Measurements from ENCODE around the gene CAPSL. TPM values are rescaled to one million over a fixed set of nuclear protein-coding genes. Genes with fewer than 3 reads are reported as not detected.

Gene CAPSL
- total and polyA plus RNA-seq, 2 experiments from 2014 or later: 0.19 to 4.5 TPM

GRCh38 chr5:35921930-35922329 is 16.5 kb downstream of the CAPSL start:
- H3K9me2 ChIP-seq (ENCODE audit: insufficient read depth): no peaks in the 10 kb centered on the region
- WGBS, 2 experiments (ENCODE audit: low coverage in 1 of 2, low lambda C conversion rate in 2 of 2, missing lambda C conversion rate in 2 of 2): 89 to 94% methylated on average over 5 of the region's 5 CpGs
- no peaks in the 10 kb centered on the region for H3K79me2 ChIP-seq (ENCODE audit: insufficient read depth)
- no peaks in the 10 kb centered on the region for H3K9me3 ChIP-seq (ENCODE audit: low read depth)
- in situ Hi-C loops (cut with MboI): loop anchor here (5.0 to 10.0 kb wide), 3 partner anchors 147 to 827 kb away; no protein-coding TSS in a partner anchor
- no peaks in the 10 kb centered on the region; the same call in 1 of the 2 replicates for H3K27me3 ChIP-seq (replicated peaks; ENCODE audit: insufficient read depth)
- no peak overlapping the region for H3K9ac ChIP-seq
- no peak overlapping the region for H2AFZ ChIP-seq
- no peak overlapping the region for H3K4me3 ChIP-seq
- H3K36me3 ChIP-seq (ENCODE audit: low read depth): no peaks in the 10 kb centered on the region
- peaks cover 23% of the 10 kb centered on the region for H3F3A ChIP-seq (ENCODE audit: insufficient read depth)
- TF ChIP-seq EZH2 (IDR thresholded peaks at IDR 0.05; ENCODE audit: insufficient read depth, poor library complexity, severe bottlenecking) (no peak), EZH2phosphoT487 (IDR thresholded peaks at IDR 0.05; ENCODE audit: insufficient read depth, low read depth) (no peak)
- no peak overlapping the region for H3K27ac ChIP-seq
- peaks cover 40% of the 10 kb centered on the region for H3K4me1 ChIP-seq (ENCODE audit: insufficient read depth)
- H4K20me1 ChIP-seq (ENCODE audit: insufficient read depth): no peaks in the 10 kb centered on the region
- no peak for DNase-seq
- H3K4me2 ChIP-seq (ENCODE audit: unreplicated experiment): no peak overlapping the region

GRCh38 chr5:35920890-35921289 is 17.5 kb downstream of the CAPSL start:
- H2AFZ ChIP-seq: no peak overlapping the region
- no peaks in the 10 kb centered on the region for H3K36me3 ChIP-seq (ENCODE audit: low read depth)
- peaks cover 23% of the 10 kb centered on the region for H3F3A ChIP-seq (ENCODE audit: insufficient read depth)
- H3K4me3 ChIP-seq: no peak overlapping the region
- H3K4me1 ChIP-seq (ENCODE audit: insufficient read depth): peaks cover 40% of the 10 kb centered on the region
- WGBS, 2 experiments (ENCODE audit: low coverage in 1 of 2, low lambda C conversion rate in 2 of 2, missing lambda C conversion rate in 2 of 2): 81 to 84% methylated on average over 11 of the region's 11 CpGs
- H3K9me2 ChIP-seq (ENCODE audit: insufficient read depth): no peaks in the 10 kb centered on the region
- H4K20me1 ChIP-seq (ENCODE audit: insufficient read depth): no peaks in the 10 kb centered on the region
- H3K4me2 ChIP-seq (ENCODE audit: unreplicated experiment): no peak overlapping the region
- in situ Hi-C loops (cut with MboI): loop anchor here (5.0 to 10.0 kb wide), 3 partner anchors 146 to 826 kb away; no protein-coding TSS in a partner anchor
- no peak overlapping the region for H3K9ac ChIP-seq
- no peaks in the 10 kb centered on the region for H3K79me2 ChIP-seq (ENCODE audit: insufficient read depth)
- no peak for TF ChIP-seq EZH2phosphoT487 (IDR thresholded peaks at IDR 0.05; ENCODE audit: insufficient read depth, low read depth)
- TF ChIP-seq EZH2 (IDR thresholded peaks at IDR 0.05; ENCODE audit: insufficient read depth, poor library complexity, severe bottlenecking): no peak
- no peak overlapping the region for H3K27ac ChIP-seq
- no peaks in the 10 kb centered on the region for H3K9me3 ChIP-seq (ENCODE audit: low read depth)
- H3K27me3 ChIP-seq (replicated peaks; ENCODE audit: insufficient read depth): no peaks in the 10 kb centered on the region
- DNase-seq: peak; percentile 26

GRCh38 chr5:35919191-35919590 is 19.2 kb downstream of the CAPSL start:
- no peak overlapping the region for H3K4me2 ChIP-seq (ENCODE audit: unreplicated experiment)
- in situ Hi-C loops (cut with MboI): no loop called here
- TF ChIP-seq EZH2 (IDR thresholded peaks at IDR 0.05; ENCODE audit: insufficient read depth, poor library complexity, severe bottlenecking) (no peak), EZH2phosphoT487 (IDR thresholded peaks at IDR 0.05; ENCODE audit: insufficient read depth, low read depth) (0 out of 2 replicates have a peak, but pooled peaks have one; percentile 24)

GRCh38 chr5:35908814-35909213 is 29.6 kb downstream of the CAPSL start:
- in situ Hi-C loops (cut with MboI): no loop called here
- H3K36me3 ChIP-seq (ENCODE audit: low read depth): no peaks in the 10 kb centered on the region
- no peak overlapping the region for H3K4me2 ChIP-seq (ENCODE audit: unreplicated experiment)
- no peak for DNase-seq
- no peaks in the 10 kb centered on the region for H3K79me2 ChIP-seq (ENCODE audit: insufficient read depth)
- TF ChIP-seq EZH2phosphoT487 (IDR thresholded peaks at IDR 0.05; ENCODE audit: insufficient read depth, low read depth) (no peak), EZH2 (IDR thresholded peaks at IDR 0.05; ENCODE audit: insufficient read depth, poor library complexity, severe bottlenecking) (no peak)
- H3F3A ChIP-seq (ENCODE audit: insufficient read depth): no peaks in the 10 kb centered on the region
- H3K9me2 ChIP-seq (ENCODE audit: insufficient read depth): no peaks in the 10 kb centered on the region
- no peak overlapping the region for H3K9ac ChIP-seq
- H2AFZ ChIP-seq: no peak overlapping the region
- no peaks in the 10 kb centered on the region for H3K9me3 ChIP-seq (ENCODE audit: low read depth)
- no peaks in the 10 kb centered on the region for H4K20me1 ChIP-seq (ENCODE audit: insufficient read depth)
- H3K27ac ChIP-seq: no peak overlapping the region
- H3K4me1 ChIP-seq (ENCODE audit: insufficient read depth): no peaks in the 10 kb centered on the region
- no peaks in the 10 kb centered on the region for H3K27me3 ChIP-seq (replicated peaks; ENCODE audit: insufficient read depth)
- no peak overlapping the region for H3K4me3 ChIP-seq

More at GRCh38 chr5:35919191-35919590, 19.2 kb downstream of the CAPSL start:
- Histone ChIP-seq H2AFZ (no peak overlapping the region), H3K9ac (no peak overlapping the region), H3K4me1 (ENCODE audit: insufficient read depth) (peaks cover 29% of the 10 kb centered on the region), H3K4me3 (no peak overlapping the region), H3K9me3 (ENCODE audit: low read depth) (no peaks in the 10 kb centered on the region), H3K79me2 (ENCODE audit: insufficient read depth) (no peaks in the 10 kb centered on the region), H3F3A (ENCODE audit: insufficient read depth) (peaks cover 13% of the 10 kb centered on the region), H3K36me3 (ENCODE audit: low read depth) (no peaks in the 10 kb centered on the region), H3K27ac (no peak overlapping the region), H3K9me2 (ENCODE audit: insufficient read depth) (no peaks in the 10 kb centered on the region), H4K20me1 (ENCODE audit: insufficient read depth) (no peaks in the 10 kb centered on the region), H3K27me3 (replicated peaks; ENCODE audit: insufficient read depth) (no peaks in the 10 kb centered on the region)
- 1 to 2% methylated on average over 4 of the region's 4 CpGs for WGBS, 2 experiments (ENCODE audit: low coverage in 1 of 2, low lambda C conversion rate in 2 of 2, missing lambda C conversion rate in 2 of 2)
- DNase-seq: peak; percentile 83

- Histone ChIP-seq H3K27ac (no peak overlapping the region), H3K36me3 (ENCODE audit: low read depth) (no peaks in the 10 kb centered on the region), H3K4me2 (ENCODE audit: unreplicated experiment) (no peak overlapping the region), H3K79me2 (ENCODE audit: insufficient read depth) (no peaks in the 10 kb centered on the region), H3F3A (ENCODE audit: insufficient read depth) (no peaks in the 10 kb centered on the region), H3K4me1 (ENCODE audit: insufficient read depth) (no peaks in the 10 kb centered on the region), H4K20me1 (ENCODE audit: insufficient read depth) (no peaks in the 10 kb centered on the region), H3K4me3 (no peak overlapping the region), H3K9me3 (ENCODE audit: low read depth) (no peaks in the 10 kb centered on the region), H3K27me3 (replicated peaks; ENCODE audit: insufficient read depth) (no peaks in the 10 kb centered on the region), H3K9ac (no peak overlapping the region), H3K9me2 (ENCODE audit: insufficient read depth) (no peaks in the 10 kb centered on the region), H2AFZ (no peak overlapping the region)
- no peak for TF ChIP-seq EZH2phosphoT487 (IDR thresholded peaks at IDR 0.05; ENCODE audit: insufficient read depth, low read depth)
- no peak for TF ChIP-seq EZH2 (IDR thresholded peaks at IDR 0.05; ENCODE audit: insufficient read depth, poor library complexity, severe bottlenecking)
- in situ Hi-C loops (cut with MboI): no loop called here
- 11 to 36% methylated on average over 1 of the region's 1 CpG for WGBS, 2 experiments (ENCODE audit: low coverage in 1 of 2, low lambda C conversion rate in 2 of 2, missing lambda C conversion rate in 2 of 2)
- DNase-seq: no peak
Measured at GRCh38 chr5:35908228-35908627, 30.2 kb downstream of the CAPSL start.
